ENCODE measurements around the gene GAK. TPM values are rescaled to one million over a fixed set of nuclear protein-coding genes. Genes with fewer than 3 reads are reported as not detected.
A peak's percentile ranks its signal among the peaks of the same experiment; 100 is the strongest.

Gene GAK
- total and polyA plus RNA-seq, 5 donors from 2014 or later: 37.5 to 254 (median 40.0) TPM

DNA sequence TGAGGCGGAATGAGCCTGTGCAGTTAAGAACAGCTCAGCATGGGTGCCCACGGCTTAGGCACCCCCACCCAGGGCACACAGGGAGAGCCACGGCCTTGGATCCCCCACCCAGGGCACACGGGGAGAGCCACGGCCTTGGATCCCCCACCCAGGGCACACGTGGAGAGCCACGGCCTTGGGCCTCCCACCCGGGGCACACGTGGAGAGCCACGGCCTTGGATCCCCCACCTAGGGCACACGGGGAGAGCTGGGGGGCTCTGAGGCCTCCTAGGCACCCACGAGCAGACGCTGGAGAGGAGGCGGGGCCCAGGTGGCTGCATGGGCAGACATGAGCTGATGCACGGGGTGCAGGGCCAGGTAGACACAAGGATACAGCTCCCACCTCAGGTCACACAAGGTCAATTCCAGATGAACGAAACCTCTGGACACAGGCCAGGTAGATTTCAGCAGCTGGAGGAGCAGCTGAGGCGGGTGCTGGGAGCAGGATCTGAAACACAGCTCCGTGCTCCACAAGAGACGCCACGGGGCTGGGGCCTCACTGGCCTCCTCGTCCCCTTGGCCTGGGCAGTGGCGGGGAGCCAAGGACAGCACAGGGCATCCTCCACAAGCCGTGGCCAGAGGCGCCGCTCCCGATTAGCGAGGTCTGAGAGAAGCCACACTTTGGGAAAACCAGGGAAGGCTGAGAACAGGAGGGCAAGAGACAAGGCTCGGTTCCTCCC, 30.8 kb downstream of the GAK start:
- Mint-ChIP-seq H3K4me3 (no peak overlapping the region), H3K36me3 (peaks cover 32% of the 10 kb centered on the region)
- H3K4me1 ChIP-seq (ENCODE audit: control insufficient read depth, insufficient read depth, low read length, poor library complexity, severe bottlenecking): no peaks in the 10 kb centered on the region

DNA sequence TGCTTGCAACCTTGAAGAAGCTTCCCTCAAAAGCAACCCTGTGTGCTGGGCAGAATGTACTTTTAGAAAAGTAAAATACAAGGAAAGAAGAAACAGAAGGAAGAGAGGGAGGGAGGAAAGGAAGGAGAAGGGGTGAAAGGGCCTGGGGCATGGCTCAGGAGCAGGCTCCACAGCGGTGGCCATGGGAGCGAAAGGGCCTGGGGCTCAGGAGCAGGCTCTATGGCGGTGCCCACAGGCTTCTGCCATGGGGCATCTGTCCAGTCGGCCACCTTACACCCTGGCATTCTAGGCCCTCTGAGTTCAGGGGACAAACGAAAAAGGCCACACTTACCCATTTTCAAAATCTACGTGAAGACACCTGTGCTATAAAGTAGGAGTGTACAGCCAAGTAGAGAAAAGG, 31.4 kb downstream of the GAK start:
- Mint-ChIP-seq H3K27me3 (no peaks in the 10 kb centered on the region), H3K9me3 (peaks cover 0 to 2% (median 0%) of the 10 kb centered on the region in 7 donors), H3K4me3 (no peak overlapping the region), H3K27ac (no peak overlapping the region), H3K4me1 (peaks cover 0 to 9% (median 4%) of the 10 kb centered on the region in 4 donors), H3K36me3 (peaks cover 33% of the 10 kb centered on the region)
- H3K27ac ChIP-seq (ENCODE audit: insufficient read depth, low read length, poor library complexity, severe bottlenecking): no peak overlapping the region
- no peaks in the 10 kb centered on the region for H3K27me3 ChIP-seq (ENCODE audit: control insufficient read depth, insufficient read depth, low read length)
- no peaks in the 10 kb centered on the region for H3K4me1 ChIP-seq (ENCODE audit: control insufficient read depth, insufficient read depth, low read length, poor library complexity, severe bottlenecking)
- ATAC-seq (ENCODE audit: low read depth in 2 of 2) (no peak), DNase-seq (no peak)
- no peak overlapping the region for H3K4me3 ChIP-seq (ENCODE audit: low read depth, low read length)
- H3K9me3 ChIP-seq (ENCODE audit: control insufficient read depth in 2 of 2, low read length in 2 of 2): no peaks in the 10 kb centered on the region
- peaks cover 33% of the 10 kb centered on the region for H3K36me3 ChIP-seq (ENCODE audit: control insufficient read depth, insufficient read depth, low read length)

More for the DNA sequence above, 30.8 kb downstream of the GAK start:
- H3K4me1 Mint-ChIP-seq: peaks cover 0 to 9% (median 4%) of the 10 kb centered on the region in 4 donors
- ATAC-seq (ENCODE audit: low read depth in 2 of 2) (no peak), DNase-seq (no peak)
- Histone ChIP-seq H3K36me3 (ENCODE audit: control insufficient read depth, insufficient read depth, low read length) (peaks cover 32% of the 10 kb centered on the region), H3K27me3 (ENCODE audit: control insufficient read depth, insufficient read depth, low read length) (no peaks in the 10 kb centered on the region), H3K9me3 (ENCODE audit: control insufficient read depth in 2 of 2, low read length in 2 of 2) (no peaks in the 10 kb centered on the region), H3K27ac (ENCODE audit: insufficient read depth, low read length, poor library complexity, severe bottlenecking) (no peak overlapping the region), H3K4me3 (ENCODE audit: low read depth, low read length) (no peak overlapping the region)
- no peaks in the 10 kb centered on the region for H3K27me3 Mint-ChIP-seq
- H3K27ac Mint-ChIP-seq: no peak overlapping the region
- peaks cover 0 to 2% (median 0%) of the 10 kb centered on the region in 7 donors for H3K9me3 Mint-ChIP-seq

- peaks cover 39% of the 10 kb centered on the region for H3K36me3 ChIP-seq (ENCODE audit: control insufficient read depth, insufficient read depth, low read length)
- no peak overlapping the region for H3K4me3 Mint-ChIP-seq
- H3K9me3 Mint-ChIP-seq: no peaks in the 10 kb centered on the region
- no peak overlapping the region for H3K27ac ChIP-seq (ENCODE audit: insufficient read depth, low read length, poor library complexity, severe bottlenecking)
- no peak for ATAC-seq (ENCODE audit: low read depth in 2 of 2)
- no peaks in the 10 kb centered on the region for H3K4me1 ChIP-seq (ENCODE audit: control insufficient read depth, insufficient read depth, low read length, poor library complexity, severe bottlenecking)
- no peaks in the 10 kb centered on the region for H3K9me3 ChIP-seq (ENCODE audit: control insufficient read depth in 2 of 2, low read length in 2 of 2)
- no peak for DNase-seq
- H3K4me3 ChIP-seq (ENCODE audit: low read depth, low read length): no peak overlapping the region
- H3K4me1 Mint-ChIP-seq: peaks cover 0 to 9% (median 4%) of the 10 kb centered on the region in 4 donors
- peaks cover 31% of the 10 kb centered on the region for H3K36me3 Mint-ChIP-seq
- no peak overlapping the region for H3K27ac Mint-ChIP-seq
- H3K27me3 ChIP-seq (ENCODE audit: control insufficient read depth, insufficient read depth, low read length): no peaks in the 10 kb centered on the region
- no peaks in the 10 kb centered on the region for H3K27me3 Mint-ChIP-seq
These were observed 32.0 kb downstream of the GAK start for GRCh38 chr4:900073-900472.

DNA sequence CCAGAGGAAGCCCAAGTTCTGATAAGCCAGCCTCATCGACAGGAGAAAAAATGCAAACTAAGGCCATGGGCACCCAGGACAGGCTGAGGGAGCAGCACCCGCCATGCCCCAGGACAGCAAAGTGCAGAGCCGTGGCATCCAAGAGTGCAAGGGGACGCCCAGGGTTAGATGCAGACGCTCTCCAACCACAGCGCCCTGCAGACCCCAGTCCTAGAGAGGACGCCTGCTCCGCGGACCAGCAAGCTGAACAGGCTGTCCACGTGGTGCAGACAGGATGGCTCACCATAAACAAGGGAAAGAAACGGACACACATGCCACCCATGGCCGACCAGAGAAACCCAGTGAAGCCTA, 32.6 kb downstream of the GAK start:
- H3K4me1 ChIP-seq (ENCODE audit: control insufficient read depth, insufficient read depth, low read length, poor library complexity, severe bottlenecking): no peaks in the 10 kb centered on the region
- H3K9me3 ChIP-seq (ENCODE audit: control insufficient read depth in 2 of 2, low read length in 2 of 2): no peaks in the 10 kb centered on the region
- no peak for ATAC-seq (ENCODE audit: low read depth in 2 of 2)
- no peak overlapping the region for H3K27ac Mint-ChIP-seq
- H3K9me3 Mint-ChIP-seq: no peaks in the 10 kb centered on the region
- H3K36me3 Mint-ChIP-seq: peaks cover 27% of the 10 kb centered on the region
- no peaks in the 10 kb centered on the region for H3K27me3 Mint-ChIP-seq
- H3K27ac ChIP-seq (ENCODE audit: insufficient read depth, low read length, poor library complexity, severe bottlenecking): no peak overlapping the region
- no peak overlapping the region for H3K4me3 ChIP-seq (ENCODE audit: low read depth, low read length)
- no peak for DNase-seq
- H3K4me1 Mint-ChIP-seq: peaks cover 0 to 9% (median 4%) of the 10 kb centered on the region in 4 donors
- H3K36me3 ChIP-seq (ENCODE audit: control insufficient read depth, insufficient read depth, low read length): peaks cover 37% of the 10 kb centered on the region
- H3K4me3 Mint-ChIP-seq: peak overlapping the region in 1 of 4 donors; percentile 21
- no peaks in the 10 kb centered on the region for H3K27me3 ChIP-seq (ENCODE audit: control insufficient read depth, insufficient read depth, low read length)

DNA sequence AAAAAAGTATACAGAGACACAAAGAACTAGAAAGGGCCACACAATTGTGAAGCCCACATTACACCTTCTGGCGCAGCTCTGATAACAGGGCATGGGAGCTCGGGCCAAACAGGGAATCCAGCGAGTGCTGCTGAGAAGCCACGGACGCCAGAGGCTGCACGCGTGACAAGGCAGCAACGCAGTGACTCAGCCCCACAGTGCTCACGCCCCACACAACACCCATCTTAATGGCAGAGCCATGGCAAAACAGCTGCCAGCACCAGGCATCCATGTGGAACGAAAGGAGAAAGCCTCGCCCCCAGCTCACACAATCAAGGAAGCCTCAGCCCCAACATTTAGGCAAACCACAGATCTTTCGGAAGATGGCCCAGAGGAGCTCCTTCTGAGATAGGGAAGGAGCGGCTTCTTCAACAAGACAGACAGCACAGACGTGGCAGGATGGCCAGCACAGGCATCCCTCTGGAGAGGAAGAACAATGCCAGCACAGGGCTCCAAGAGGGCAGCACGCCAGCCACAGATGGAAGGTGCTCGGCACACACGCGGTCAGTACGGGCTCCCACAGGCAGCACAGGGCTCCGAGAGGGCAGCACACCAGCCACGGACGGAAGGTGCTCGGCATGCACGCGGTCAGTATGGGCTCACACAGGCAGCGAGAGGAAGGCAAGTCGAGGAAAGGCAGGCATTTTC, 33.1 kb downstream of the GAK start:
- peaks cover 0 to 9% (median 4%) of the 10 kb centered on the region in 4 donors for H3K4me1 Mint-ChIP-seq
- no peak overlapping the region for H3K4me3 Mint-ChIP-seq

GRCh38 chr4:898123-898522, 34.0 kb downstream of the GAK start:
- H3K27ac ChIP-seq (ENCODE audit: insufficient read depth, low read length, poor library complexity, severe bottlenecking): no peak overlapping the region
- Mint-ChIP-seq H3K9me3 (no peaks in the 10 kb centered on the region), H3K27me3 (no peaks in the 10 kb centered on the region), H3K27ac (no peak overlapping the region), H3K36me3 (peaks cover 27% of the 10 kb centered on the region), H3K4me1 (peaks cover 0 to 9% (median 4%) of the 10 kb centered on the region in 4 donors), H3K4me3 (no peak overlapping the region)
- no peaks in the 10 kb centered on the region for H3K27me3 ChIP-seq (ENCODE audit: control insufficient read depth, insufficient read depth, low read length)
- no peak overlapping the region for H3K4me3 ChIP-seq (ENCODE audit: low read depth, low read length)
- H3K4me1 ChIP-seq (ENCODE audit: control insufficient read depth, insufficient read depth, low read length, poor library complexity, severe bottlenecking): no peaks in the 10 kb centered on the region
- peaks cover 44% of the 10 kb centered on the region for H3K36me3 ChIP-seq (ENCODE audit: control insufficient read depth, insufficient read depth, low read length)
- no peaks in the 10 kb centered on the region for H3K9me3 ChIP-seq (ENCODE audit: control insufficient read depth in 2 of 2, low read length in 2 of 2)
- DNase-seq (no peak), ATAC-seq (ENCODE audit: low read depth in 2 of 2) (no peak)

More for the DNA sequence above, 33.1 kb downstream of the GAK start:
- ATAC-seq (ENCODE audit: low read depth in 2 of 2): no peak
- H3K4me3 ChIP-seq (ENCODE audit: low read depth, low read length): no peak overlapping the region
- H3K36me3 ChIP-seq (ENCODE audit: control insufficient read depth, insufficient read depth, low read length): peaks cover 36% of the 10 kb centered on the region
- no peak for DNase-seq
- no peaks in the 10 kb centered on the region for H3K4me1 ChIP-seq (ENCODE audit: control insufficient read depth, insufficient read depth, low read length, poor library complexity, severe bottlenecking)
- Mint-ChIP-seq H3K27ac (no peak overlapping the region), H3K27me3 (no peaks in the 10 kb centered on the region), H3K36me3 (peaks cover 27% of the 10 kb centered on the region), H3K9me3 (no peaks in the 10 kb centered on the region)
- no peaks in the 10 kb centered on the region for H3K9me3 ChIP-seq (ENCODE audit: control insufficient read depth in 2 of 2, low read length in 2 of 2)
- H3K27me3 ChIP-seq (ENCODE audit: control insufficient read depth, insufficient read depth, low read length): no peaks in the 10 kb centered on the region
- H3K27ac ChIP-seq (ENCODE audit: insufficient read depth, low read length, poor library complexity, severe bottlenecking): no peak overlapping the region

DNA sequence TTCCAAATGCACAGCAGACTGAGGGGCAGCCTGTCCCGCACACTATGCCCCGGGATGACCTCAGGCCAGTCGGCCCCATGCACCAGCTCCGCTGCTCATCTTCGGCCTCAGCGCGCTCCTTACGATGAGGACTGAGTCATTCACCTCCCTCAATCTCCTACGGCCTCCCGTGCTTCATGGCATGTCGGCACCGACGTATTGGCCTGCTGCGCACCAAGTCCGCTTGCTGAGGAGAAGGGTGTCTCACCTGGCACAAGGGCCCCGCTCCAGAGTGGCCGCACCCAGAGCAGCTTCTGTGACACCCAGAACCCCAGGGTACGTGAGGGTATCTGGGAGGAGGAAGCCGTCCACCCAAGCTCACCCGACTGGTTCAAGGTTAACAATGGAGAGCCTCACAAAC, 35.5 kb downstream of the GAK start:
- Mint-ChIP-seq H3K4me1 (peaks cover 0 to 7% (median 2%) of the 10 kb centered on the region in 4 donors), H3K27me3 (no peaks in the 10 kb centered on the region), H3K4me3 (no peak overlapping the region), H3K36me3 (peaks cover 21% of the 10 kb centered on the region), H3K27ac (no peak overlapping the region), H3K9me3 (no peaks in the 10 kb centered on the region)
- peaks cover 45% of the 10 kb centered on the region for H3K36me3 ChIP-seq (ENCODE audit: control insufficient read depth, insufficient read depth, low read length)
- no peak for ATAC-seq (ENCODE audit: low read depth in 2 of 2)
- no peaks in the 10 kb centered on the region for H3K27me3 ChIP-seq (ENCODE audit: control insufficient read depth, insufficient read depth, low read length)
- H3K4me3 ChIP-seq (ENCODE audit: low read depth, low read length): no peak overlapping the region
- no peaks in the 10 kb centered on the region for H3K4me1 ChIP-seq (ENCODE audit: control insufficient read depth, insufficient read depth, low read length, poor library complexity, severe bottlenecking)
- DNase-seq: no peak
- no peaks in the 10 kb centered on the region for H3K9me3 ChIP-seq (ENCODE audit: control insufficient read depth in 2 of 2, low read length in 2 of 2)
- H3K27ac ChIP-seq (ENCODE audit: insufficient read depth, low read length, poor library complexity, severe bottlenecking): no peak overlapping the region

DNA sequence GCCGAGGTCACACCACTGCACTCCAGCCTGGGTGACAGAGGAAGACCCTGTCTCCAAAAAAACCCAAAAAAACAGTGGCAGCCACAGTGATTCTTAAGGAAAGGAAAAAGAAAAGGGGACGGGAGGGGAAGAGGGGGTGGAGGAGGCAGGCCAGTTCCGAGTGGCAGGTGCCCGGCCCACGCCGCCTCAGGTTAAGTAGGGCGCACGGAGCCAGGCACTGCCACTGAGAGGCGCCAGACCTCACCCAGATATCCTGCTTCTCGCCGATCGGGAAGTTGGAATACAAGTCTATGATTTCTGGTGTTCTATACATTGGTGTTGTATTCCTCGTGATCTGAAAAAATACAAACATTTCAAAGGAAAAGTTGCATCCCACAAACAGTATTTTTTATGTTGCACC, 35.9 kb downstream of the GAK start:
- no peaks in the 10 kb centered on the region for H3K27me3 Mint-ChIP-seq
- peaks cover 21% of the 10 kb centered on the region for H3K36me3 Mint-ChIP-seq
- peaks cover 0 to 7% (median 2%) of the 10 kb centered on the region in 4 donors for H3K4me1 Mint-ChIP-seq
- Histone ChIP-seq H3K4me1 (ENCODE audit: control insufficient read depth, insufficient read depth, low read length, poor library complexity, severe bottlenecking) (no peaks in the 10 kb centered on the region), H3K27me3 (ENCODE audit: control insufficient read depth, insufficient read depth, low read length) (no peaks in the 10 kb centered on the region), H3K27ac (ENCODE audit: insufficient read depth, low read length, poor library complexity, severe bottlenecking) (no peak overlapping the region), H3K4me3 (ENCODE audit: low read depth, low read length) (no peak overlapping the region), H3K9me3 (ENCODE audit: control insufficient read depth in 2 of 2, low read length in 2 of 2) (no peaks in the 10 kb centered on the region), H3K36me3 (ENCODE audit: control insufficient read depth, insufficient read depth, low read length) (peaks cover 45% of the 10 kb centered on the region)
- H3K4me3 Mint-ChIP-seq: no peak overlapping the region
- H3K27ac Mint-ChIP-seq: no peak overlapping the region
- DNase-seq: no peak
- H3K9me3 Mint-ChIP-seq: no peaks in the 10 kb centered on the region
- no peak for ATAC-seq (ENCODE audit: low read depth in 2 of 2)
